G401 (cell line): ENCODE data around the gene MICALL2. TPM values are rescaled to one million over a fixed set of nuclear protein-coding genes. Genes with fewer than 3 reads are reported as not detected.

Experiments
- DNase-seq: peaks from one replicate; pipeline ENCODE4 v3.0.0-alpha.2; 2015; ENCODE audit warnings: low spot score
- in situ Hi-C: cut with HindIII; loops from 2 replicates; pipeline ENCODE4 v1.10.0; 2016; ENCODE audit warnings: low sequenced_read_pairs, mixed read lengths
- total RNA-seq: library from RNA; depleted of rRNA; stranded (reverse); fragments of >200 nt; shearing (Covaris generic); gene quantifications from 2 replicates; pipeline ENCODE4 v1.2.3, GENCODE V29; 2014; rRNA removed

MICALL2 gene
- 12.3 and 13.0 TPM in 2 replicates for total RNA-seq

DNA sequence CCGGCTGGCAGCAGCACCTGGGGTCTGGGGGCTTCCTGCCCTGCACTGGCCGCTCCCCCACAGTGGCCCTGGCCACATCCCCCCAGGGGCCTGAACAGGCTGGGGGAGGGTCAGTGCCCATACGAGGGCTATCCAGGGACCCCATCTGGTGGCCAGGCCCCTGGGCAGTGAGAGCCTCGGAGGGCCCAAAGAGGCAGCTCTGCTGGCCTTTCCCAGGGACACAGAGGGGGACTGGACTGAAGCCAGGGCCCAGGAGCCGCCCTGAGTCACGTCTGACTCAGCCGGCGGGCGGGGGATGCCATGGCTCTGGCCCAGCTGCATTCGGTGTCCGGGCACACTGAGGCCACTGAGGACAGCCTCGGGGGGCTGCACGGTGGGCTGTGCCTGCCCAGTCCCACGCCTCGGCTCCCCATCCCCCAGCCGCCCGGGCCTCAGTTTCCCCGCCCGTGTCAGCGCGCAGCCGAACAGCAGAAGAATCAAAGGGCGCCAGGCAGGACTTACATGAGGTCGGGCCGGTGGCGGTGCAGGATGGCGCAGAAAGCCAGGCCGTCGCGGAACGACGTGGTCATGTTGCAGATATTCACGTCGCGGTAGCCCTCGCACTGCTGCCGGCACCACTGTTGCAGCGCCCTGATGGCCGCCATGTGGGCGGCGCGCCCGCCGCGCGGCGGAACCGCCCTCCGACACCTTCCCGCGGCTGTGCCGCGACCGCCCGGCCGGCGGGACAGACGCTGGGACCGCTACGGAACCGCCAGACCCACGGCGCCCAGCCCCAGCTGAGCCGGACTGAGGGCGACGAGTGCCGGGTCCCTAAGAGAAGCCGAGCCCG lies at the start of gene MICALL2:
MICALL2 (minus strand) TSS at position 788 of the 829 bp plus-strand sequence; CDS start at position 644, 144 bp downstream.
- peak; percentile 18 for DNase-seq
- in situ Hi-C loops, result no loop called here

GRCh38 chr7:1508277-1508758 lies 49.0 kb upstream of the MICALL2 start:
- in situ Hi-C loops, result no loop called here
- no peak for DNase-seq

DNA sequence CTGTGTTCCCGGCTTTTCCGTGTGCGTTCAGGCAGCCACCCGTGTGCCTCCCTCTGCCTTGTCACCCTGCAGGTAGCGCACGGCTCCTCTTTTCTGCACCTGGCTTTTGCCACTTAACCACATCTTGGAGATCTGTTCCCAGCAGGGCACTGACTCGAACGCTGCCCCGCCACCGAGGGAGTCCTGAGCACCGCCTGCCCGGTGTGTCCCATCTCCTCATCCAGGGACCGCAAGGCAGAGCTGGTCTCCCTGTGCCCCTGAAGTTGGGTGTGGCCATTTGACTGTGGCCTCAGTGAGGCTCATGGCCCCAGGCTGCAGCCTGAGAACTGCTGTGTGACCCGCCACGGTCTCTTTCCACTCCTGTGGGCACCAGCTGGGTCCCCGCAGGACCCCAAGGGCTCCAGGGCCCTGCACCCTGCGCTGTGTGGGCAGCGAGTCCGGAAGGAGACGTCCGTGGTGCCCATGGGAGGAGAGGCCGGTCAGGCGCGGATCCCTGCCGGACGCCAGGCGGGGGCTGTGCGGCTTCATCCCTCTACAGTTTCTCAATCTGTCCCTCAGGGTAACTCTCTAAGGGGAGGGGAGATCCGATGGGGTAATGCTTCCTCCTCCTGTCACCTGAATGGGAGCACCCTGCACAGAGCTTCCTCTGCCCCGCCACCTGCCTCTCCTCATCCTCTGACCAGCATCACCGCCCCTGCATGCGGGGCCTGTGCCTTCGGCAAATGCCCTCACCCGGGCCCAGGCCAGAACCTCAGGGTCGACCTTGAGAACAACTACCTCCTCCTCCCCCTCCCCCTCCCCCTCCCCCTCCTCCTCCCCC lies 46.7 kb upstream of the MICALL2 start:
- DNase-seq, result peak; percentile 17
- in situ Hi-C loops, result no loop called here

GRCh38 chr7:1503816-1504775 lies 44.8 kb upstream of the MICALL2 start, which contains the start of gene INTS1:
Gene INTS1 (minus strand): TSS chr7:1504389. CDS start chr7:1503960, 429 bp downstream.
- DNase-seq, result peak; percentile 89
- in situ Hi-C loops, result no loop called here

- in situ Hi-C loops, result no loop called here
Measured at GRCh38 chr7:1503390-1503789, 44.1 kb upstream of the MICALL2 start.

DNA sequence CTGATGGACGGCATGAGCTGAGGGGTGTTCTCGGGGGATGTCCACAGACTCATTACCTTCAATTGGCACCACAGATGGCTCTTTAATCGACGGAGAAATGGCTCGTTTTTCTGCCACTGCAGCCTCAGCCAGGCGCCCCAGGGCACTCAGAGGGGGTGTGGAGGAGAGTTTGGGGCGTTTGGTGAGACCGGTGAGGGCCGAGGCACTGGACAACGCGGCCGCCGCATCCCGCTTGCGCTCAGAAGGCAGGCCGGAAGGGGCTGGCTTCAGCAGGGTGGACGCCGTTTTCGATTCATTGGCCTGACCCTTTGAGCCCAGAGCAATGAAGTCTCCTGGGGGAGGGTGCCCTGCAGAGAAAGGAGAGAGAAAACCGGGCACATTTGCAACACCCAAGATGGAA lies 43.6 kb upstream of the MICALL2 start:
- in situ Hi-C loops, result no loop called here
- no peak for DNase-seq

More at GRCh38 chr7:1503390-1503789, 44.1 kb upstream of the MICALL2 start:
- no peak for DNase-seq

DNA sequence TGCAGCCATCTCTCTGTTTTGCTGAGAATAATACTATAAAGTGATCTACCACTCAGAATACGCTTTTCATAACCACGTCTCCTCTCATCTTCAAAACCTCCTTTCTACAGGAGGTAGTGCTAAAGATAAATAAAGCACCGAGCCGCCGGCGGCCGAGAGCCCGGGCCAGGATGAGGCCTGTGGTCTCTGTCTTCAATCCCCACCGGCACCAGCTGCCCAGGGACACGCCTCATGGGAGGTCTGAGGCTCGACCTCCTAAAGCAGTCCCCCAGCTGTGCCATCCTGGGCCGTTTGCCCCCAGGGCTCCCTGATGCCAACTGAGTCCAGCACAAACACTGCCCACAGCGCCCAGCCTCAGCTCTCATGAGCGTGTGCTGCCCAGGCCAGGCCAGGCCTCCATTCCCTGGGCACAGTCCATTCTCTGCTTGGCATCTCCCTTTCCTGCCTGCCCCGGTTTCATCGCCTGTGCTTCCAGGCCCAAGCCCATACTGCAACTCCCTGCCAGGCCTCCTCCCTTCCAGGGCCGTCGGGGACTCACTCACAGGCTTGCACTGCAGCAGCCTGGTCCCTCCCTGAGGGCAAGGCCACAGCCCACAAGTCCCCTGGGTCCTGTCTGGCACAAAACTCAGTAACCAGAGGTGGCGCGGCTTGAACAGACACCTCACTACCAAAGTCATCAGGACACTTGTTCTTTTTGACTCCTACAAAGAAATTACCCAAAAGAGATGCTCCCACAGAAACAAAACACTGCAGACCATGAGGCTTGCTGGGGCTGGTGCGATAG lies 42.4 kb upstream of the MICALL2 start:
- in situ Hi-C loops, result no loop called here
- no peak for DNase-seq

GRCh38 chr7:1500064-1500807 lies 41.0 kb upstream of the MICALL2 start:
- DNase-seq, result no peak
- in situ Hi-C loops, result no loop called here

DNA sequence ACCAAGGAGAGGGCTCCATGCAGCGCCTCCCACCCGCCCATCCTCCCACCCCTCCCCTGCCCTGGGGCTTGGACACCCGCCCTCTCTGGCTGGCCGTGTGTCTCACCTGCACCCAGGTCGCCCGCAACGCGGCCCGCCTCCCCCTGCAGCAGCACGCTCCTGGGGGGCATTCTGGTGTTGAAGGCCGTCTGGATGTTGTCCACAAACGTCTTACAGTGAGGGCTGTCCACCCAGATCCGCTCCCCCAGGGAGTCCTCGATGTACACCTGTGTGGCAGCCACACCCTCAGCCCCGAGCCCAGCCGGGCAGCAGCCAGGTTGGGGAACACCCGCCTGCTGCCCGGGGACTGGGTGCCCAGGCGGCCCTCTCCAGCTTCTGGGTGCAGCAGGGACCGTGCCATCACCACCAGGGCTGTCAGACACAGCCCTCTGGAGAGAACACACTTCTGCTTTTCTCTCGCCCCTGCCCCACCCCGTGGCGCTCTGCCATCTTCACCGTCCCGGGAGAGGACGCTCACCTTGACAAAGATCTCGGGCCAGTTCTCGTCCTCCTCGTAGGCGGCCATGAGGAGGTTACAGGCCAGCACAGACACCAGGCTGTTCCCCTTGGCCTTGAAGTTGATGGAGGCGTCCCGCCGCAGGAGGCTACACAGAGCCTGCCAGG lies 40.2 kb upstream of the MICALL2 start:
- DNase-seq, result no peak
- in situ Hi-C loops, result no loop called here

DNA sequence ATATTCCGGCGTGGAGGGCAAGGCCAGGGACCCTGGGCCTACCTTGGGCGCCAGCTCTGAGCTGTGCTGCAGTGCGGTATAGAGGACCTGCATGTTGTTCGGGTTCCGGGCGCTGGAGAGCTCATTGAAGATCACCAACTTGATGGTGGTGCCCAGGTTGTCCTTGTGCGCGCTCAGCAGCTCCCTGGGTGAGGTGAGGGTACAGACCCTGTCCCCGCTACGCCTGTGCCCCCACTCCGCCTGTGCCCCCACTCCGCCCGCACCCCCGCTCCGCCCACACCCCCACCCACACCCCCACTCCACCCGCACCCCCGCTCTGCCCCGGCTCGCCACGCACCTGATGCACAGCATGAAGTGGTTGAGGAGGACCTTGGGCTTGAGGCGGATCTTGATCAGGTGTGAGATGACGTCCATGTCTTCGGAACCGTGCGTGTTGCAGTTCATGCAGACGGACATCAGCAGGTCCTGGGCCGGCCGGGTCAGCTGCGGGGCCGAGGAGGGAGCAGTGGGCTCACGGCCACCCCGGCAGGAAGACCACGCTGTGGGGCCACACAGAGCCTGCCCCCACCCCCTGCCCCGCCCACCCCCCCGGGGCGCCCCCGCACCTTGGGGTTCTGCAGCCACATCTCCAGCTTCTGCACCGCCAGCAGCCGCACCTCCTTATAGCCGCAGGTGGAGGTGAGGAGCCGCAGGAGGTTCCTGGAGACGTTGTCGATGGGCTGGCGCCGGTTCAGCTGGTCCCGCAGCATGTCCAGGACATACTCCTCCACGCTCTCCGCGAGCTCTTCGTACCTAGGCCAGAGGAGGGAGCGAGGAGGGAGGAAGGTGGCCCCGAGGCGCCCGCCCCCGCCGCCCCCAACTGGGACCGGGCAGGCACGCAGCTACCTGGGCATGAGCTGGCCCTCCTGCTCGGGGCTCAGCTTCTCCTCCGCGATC lies 39.4 kb upstream of the MICALL2 start:
- no peak for DNase-seq
- in situ Hi-C loops, result no loop called here

GRCh38 chr7:1497293-1497927 lies 38.1 kb upstream of the MICALL2 start:
- DNase-seq, result no peak
- in situ Hi-C loops, result no loop called here

- DNase-seq, result no peak
- in situ Hi-C loops, result no loop called here
Measured at GRCh38 chr7:1496531-1497292, 37.4 kb upstream of the MICALL2 start.

DNA sequence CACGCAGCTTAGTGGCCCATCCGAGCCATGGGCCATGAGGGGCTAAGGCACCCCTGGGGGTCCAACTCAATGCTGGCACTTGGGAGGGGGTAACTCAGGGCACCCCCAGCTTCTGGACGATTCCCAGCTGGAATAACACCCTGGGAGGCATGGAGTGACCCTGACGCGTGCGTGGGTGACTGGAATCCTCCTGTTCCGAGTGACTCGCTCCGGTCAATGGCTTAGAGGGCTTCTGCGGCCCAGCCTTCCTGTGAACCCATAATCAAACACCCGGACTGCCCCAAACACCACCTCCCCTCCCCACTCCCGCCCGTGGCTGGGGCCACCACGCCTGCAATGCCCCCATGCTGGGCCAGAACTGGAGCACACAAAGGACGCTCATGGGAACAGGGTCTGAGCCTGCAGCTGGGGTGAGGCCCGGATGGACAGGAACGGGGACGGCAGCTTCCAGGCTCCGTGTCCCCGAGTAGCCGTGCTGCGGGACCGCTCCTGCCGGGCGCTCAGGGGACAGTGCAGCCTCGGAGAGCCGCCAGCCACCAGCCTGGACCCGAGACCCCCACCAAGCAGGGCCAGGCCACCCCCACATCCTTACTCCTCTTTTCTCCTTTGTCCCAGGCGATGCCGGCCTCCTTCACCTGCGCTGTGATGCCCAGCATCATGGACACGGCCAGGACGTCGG lies 36.4 kb upstream of the MICALL2 start:
- no peak for DNase-seq
- in situ Hi-C loops, result no loop called here

GRCh38 chr7:1494866-1495563 lies 35.7 kb upstream of the MICALL2 start:
- no peak for DNase-seq
- in situ Hi-C loops, result no loop called here
